GM12873 (cell line): ENCODE data around the gene RAPGEF3.

Source experiments
- TF ChIP-seq, protein P1 (sequence below): IDR thresholded peaks from 2 replicates; pipeline ENCODE4 v1.5.1; 2012; ENCODE audit warnings: low read depth, mild to moderate bottlenecking, moderate library complexity, low read length, control low read depth; ENCODE audit not compliant: insufficient read depth; ENCODE audit errors: missing control alignments

RAPGEF3 gene

DNA sequence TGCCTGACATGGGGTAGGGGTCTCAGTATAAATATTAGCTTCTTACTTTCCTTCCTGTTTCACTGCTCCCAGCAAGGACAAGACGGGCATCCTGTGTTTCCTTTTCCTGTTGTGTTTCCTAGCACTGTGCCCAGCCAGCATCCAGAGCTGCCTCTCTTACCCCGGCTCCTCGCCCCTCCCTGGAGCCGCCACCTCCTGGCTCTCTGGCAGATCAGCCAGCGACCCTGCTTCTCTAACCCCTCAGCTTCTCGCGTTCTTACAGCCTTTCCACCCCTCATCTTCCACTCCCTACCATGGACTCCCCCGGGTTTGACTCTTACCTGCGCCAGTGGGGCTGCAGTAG is 43.2 kb upstream of the RAPGEF3 start:
- TF ChIP-seq, protein P1, sequence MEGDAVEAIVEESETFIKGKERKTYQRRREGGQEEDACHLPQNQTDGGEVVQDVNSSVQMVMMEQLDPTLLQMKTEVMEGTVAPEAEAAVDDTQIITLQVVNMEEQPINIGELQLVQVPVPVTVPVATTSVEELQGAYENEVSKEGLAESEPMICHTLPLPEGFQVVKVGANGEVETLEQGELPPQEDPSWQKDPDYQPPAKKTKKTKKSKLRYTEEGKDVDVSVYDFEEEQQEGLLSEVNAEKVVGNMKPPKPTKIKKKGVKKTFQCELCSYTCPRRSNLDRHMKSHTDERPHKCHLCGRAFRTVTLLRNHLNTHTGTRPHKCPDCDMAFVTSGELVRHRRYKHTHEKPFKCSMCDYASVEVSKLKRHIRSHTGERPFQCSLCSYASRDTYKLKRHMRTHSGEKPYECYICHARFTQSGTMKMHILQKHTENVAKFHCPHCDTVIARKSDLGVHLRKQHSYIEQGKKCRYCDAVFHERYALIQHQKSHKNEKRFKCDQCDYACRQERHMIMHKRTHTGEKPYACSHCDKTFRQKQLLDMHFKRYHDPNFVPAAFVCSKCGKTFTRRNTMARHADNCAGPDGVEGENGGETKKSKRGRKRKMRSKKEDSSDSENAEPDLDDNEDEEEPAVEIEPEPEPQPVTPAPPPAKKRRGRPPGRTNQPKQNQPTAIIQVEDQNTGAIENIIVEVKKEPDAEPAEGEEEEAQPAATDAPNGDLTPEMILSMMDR: no peak

DNA sequence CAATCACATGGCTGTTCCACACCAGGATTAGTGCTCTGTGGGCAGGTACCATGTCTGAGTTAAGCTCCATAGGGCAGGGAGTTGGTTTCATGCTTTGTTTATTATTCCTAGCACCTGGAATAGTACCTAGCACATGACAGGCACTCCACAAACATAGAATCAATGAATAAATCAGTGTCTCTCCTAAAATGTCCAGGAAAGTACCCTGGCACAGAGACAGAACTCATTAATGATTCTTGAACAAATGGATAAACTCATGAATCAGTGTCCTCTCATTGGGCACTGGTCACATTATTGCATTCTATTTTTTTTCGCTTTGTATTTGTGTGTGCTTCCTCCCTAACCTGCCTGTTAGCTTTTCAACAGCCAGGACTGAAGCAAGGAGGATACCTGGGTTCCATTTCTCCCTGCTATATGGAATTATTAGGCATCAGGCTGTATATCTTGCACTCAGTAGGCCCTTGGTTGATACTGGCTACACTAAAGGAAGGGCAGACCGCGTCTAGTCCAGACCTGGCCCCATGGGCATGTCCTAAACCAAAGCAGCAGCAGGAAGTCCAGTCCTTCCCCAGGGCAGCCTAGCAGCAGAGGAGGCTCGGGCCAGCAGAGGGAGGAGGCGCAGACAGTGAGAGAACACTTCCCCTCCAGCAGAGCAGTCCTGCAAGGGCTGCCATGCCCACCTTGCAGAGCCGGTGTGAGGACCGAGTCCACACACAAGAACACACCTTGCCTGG is 42.7 kb upstream of the RAPGEF3 start:
- TF ChIP-seq, protein P1: no peak

DNA sequence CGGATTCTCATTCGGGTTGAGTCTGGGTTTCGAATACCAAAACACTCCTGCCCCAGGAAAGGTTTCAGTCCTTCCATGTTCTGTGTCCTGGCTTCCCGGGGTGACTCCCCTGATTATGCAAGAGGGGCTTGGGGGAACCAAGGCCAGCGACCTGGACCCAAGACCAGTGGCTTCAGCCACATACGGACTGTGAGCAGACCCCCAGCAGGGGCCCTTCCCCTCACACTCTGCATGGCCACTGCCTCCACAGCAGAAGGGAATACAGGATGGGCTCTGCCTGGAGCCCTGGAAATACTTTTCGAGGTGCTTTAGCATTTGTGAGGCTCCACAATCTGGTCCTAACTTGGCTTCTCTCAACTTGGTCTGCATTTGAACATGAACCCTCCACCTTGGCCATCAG is 41.9 kb upstream of the RAPGEF3 start:
- TF ChIP-seq, protein P1: no peak

DNA sequence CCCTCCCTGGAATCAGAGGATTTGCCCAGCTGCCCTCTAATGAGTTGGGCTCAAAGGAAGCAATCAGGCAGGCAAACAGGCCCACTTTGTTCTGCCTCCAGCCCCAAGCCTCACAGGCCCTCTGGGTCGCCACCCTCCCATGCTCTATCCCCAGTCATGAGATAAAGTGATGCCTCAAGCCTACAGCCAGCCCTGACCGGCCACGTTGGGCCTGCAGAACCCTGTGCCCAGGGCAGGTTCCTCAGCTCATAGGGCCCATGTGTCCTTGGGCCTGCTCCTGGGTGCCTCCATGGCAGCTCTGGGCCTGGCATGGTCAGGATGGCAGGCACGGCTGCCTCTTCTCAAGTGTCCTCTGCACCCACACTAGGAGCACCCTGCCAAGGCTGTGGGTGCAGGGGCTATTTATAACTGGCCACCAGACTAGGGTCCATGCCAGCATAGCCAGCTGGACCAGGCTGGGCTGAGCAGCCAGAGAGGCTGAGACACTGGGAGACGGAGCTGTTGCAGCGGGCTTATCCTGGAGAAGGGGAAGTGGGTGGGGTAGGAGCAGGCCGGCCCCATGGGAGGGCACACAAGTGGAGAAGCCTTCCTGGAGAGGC is 40.8 kb upstream of the RAPGEF3 start:
- TF ChIP-seq, protein P1: no peak

DNA sequence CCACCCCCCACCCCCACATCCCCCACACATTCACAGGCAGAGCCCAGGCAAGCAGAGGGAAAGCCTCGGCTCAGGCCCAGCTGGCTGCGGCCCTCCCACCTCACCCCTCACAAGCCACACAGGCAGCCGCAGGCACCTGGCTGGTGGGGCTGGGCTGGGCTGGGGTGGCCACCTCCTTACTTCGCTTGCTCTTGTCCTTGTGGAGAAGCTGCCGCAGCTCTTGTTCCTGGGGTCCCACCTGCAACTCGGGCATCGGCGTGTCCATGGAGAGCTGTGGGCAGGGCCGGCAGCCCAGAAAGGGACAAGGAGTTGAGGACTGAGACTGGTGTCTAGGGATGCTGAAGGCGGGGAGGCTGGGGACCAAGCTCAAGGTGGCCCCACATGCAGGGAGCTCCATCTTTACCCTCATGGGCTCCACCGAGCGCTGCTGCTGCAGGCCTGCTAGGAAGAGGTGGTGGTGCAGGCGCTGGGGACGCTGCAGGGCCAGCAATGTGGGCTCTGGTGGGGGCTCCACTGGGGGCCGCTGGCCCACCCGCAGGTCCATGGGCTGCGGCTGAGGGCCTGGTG is 39.8 kb upstream of the RAPGEF3 start:
- TF ChIP-seq, protein P1: no peak

DNA sequence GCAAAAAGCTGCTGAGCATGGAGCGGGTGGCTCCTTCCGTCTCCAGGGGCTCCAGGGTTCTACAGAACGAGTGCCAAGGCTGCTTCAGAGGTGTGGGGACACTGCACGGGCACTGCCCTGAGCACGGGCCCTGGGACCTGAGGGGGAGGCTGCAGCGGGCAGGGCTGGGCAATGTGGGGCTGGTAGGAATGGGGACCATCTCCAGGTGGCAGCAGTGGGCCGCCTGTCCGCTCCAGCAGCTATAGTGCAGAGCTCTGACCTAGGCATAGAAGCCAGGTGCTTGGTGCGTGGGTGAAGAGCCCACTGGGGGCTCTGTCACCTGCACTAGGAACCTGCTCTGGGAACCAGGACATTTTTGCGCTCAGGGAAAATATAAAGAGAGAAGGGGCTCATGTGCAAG is 38.8 kb upstream of the RAPGEF3 start:
- TF ChIP-seq, protein P1: peak; percentile 74

DNA sequence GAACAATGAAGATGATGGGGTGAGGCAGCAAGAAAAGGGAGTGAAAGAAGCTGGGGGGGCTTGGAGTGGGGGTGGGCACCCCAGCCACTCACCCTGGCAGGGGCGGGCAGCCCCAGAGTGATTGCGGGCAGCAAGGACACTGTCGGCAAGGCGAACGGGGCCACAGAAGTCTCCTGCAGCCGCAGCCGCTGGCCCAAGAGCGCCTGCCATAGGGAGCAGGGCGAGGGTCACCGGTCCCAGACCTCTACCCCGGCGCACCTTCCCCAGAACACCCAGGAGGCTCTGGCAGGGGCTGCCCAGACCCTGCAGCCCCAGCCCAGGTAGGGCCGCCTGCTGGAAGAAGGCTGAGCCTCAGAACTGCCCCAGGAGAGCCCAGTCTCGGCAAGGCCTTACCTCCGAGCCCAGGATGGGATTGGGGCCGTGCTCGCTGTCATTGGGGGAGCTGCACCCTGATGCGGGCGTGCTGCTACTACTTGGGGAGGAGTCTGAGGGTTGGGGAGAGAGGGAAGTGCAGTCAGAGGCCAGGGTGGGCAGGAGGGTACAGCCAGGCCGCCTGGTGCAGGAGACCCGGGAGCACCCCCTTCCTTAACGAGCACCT is 37.2 kb upstream of the RAPGEF3 start:
- TF ChIP-seq, protein P1: no peak
